Measurements from ENCODE around the gene FOLR2.

DNA sequence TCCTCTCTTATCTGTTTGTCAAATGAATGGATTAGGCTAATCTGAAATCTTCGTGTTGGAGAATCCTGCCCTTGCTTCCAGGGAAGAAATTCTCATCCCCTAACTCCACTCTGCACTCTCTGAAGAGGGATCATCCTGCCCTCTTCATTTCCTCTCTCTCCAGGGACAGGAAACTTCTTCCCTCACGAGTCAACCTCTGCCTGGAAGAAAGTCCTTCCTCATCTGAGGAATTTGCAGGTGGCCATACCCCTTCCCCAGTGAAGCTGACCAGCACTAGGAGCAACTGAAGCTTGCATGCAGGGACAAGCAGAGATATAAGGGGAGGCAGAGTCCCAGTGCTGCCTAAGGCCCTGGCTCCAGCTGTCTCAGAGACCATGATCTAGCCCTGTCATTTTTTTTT is 31.0 kb downstream of the FOLR2 start:
- TF ChIP-seq BHLHE40 (IDR thresholded peaks at IDR 0.05; ENCODE audit: borderline replicate concordance) (no peak), FOXM1 (IDR thresholded peaks at IDR 0.05; ENCODE audit: borderline replicate concordance) (no peak), ZNF384 (IDR thresholded peaks at IDR 0.05) (no peak), SUZ12 (IDR thresholded peaks at IDR 0.05) (no peak)

Measured in HEK293T (cell line).